ENCODE results near the gene TBC1D17. TPM values are rescaled to one million over a fixed set of nuclear protein-coding genes. Genes with fewer than 3 reads are reported as not detected.

TBC1D17 gene
- total RNA-seq, 1 experiment from 2014 or later, result 62.3 TPM

DNA sequence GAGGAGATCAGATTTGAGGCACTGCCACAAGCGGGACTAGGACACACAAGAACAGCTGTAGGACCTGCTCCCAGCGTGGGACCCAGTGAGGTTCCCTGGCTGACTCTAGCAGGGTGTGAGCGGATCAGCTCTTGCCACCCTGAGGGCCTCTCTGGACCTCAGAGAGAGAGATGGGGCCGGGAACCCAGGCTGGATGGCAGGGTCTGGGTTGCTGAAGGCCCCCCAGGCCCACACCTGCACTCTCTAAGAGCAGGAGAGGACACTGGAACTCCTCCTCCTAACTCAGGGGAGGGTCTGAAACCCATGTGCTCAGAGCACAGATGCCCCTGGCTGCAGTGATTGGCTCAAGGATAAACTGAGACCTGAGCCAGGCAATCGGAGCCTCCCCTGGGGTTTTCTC, 32.7 kb downstream of the TBC1D17 start:
- TF ChIP-seq CTCF (conservative IDR thresholded peaks at IDR 0.05), result no peak
- no peak for TF ChIP-seq EZH2 (IDR thresholded peaks at IDR 0.05; ENCODE audit: low read depth)
- POLR2A ChIA-PET (ENCODE audit: unreplicated experiment), result no interaction called here
- BruUV-seq (replicated peaks), result no TSS peak
- Histone ChIP-seq H2AFZ (no peak overlapping the region), H3K9me3 (ENCODE audit: insufficient read depth, low read depth) (no peaks in the 10 kb centered on the region), H4K20me1 (ENCODE audit: insufficient read depth) (peaks cover 39% of the 10 kb centered on the region), H3K9me2 (ENCODE audit: insufficient read depth) (no peaks in the 10 kb centered on the region), H3F3A (ENCODE audit: insufficient read depth, low read depth) (peaks cover 24% of the 10 kb centered on the region; the same call in 1 of the 2 replicates), H3K4me2 (no peak overlapping the region), H3K36me3 (ENCODE audit: low read depth) (peaks cover 35% of the 10 kb centered on the region), H3K79me2 (ENCODE audit: low read depth) (peaks cover 10% of the 10 kb centered on the region; the same call in 1 of the 2 replicates), H3K4me3 (no peak overlapping the region), H3K27me3 (ENCODE audit: insufficient read depth, low read depth) (no peaks in the 10 kb centered on the region), H3K4me1 (replicated peaks; ENCODE audit: insufficient read depth) (no peaks in the 10 kb centered on the region), H3K27ac (no peak overlapping the region)
- no peak for DNase-seq
- intact Hi-C loops (cut with micrococcal nuclease; ENCODE audit: unreplicated experiment), result no loop called here
- CTCF ChIA-PET, result no interaction called here

- peaks cover 45% of the 10 kb centered on the region for H4K20me1 ChIP-seq (ENCODE audit: insufficient read depth)
- H3K4me2 ChIP-seq, result no peak overlapping the region
- ChIA-PET POLR2A (ENCODE audit: unreplicated experiment) (no interaction called here), CTCF (no interaction called here)
- H3K79me2 ChIP-seq (ENCODE audit: low read depth), result peaks cover 12% of the 10 kb centered on the region; the same call in 1 of the 2 replicates
- H3K27me3 ChIP-seq (ENCODE audit: insufficient read depth, low read depth), result no peaks in the 10 kb centered on the region
- BruUV-seq (replicated peaks), result no TSS peak
- no peak overlapping the region for H2AFZ ChIP-seq
- no peaks in the 10 kb centered on the region for H3K9me3 ChIP-seq (ENCODE audit: insufficient read depth, low read depth)
- peaks cover 44% of the 10 kb centered on the region for H3K36me3 ChIP-seq (ENCODE audit: low read depth)
- H3K9me2 ChIP-seq (ENCODE audit: insufficient read depth), result no peaks in the 10 kb centered on the region
- peaks cover 20% of the 10 kb centered on the region; the same call in 1 of the 2 replicates for H3F3A ChIP-seq (ENCODE audit: insufficient read depth, low read depth)
- TF ChIP-seq CTCF (conservative IDR thresholded peaks at IDR 0.05) (no peak), EZH2 (IDR thresholded peaks at IDR 0.05; ENCODE audit: low read depth) (no peak)
- H3K4me3 ChIP-seq, result no peak overlapping the region
- H3K4me1 ChIP-seq (replicated peaks; ENCODE audit: insufficient read depth), result no peaks in the 10 kb centered on the region
- H3K27ac ChIP-seq, result no peak overlapping the region
- intact Hi-C loops (cut with micrococcal nuclease; ENCODE audit: unreplicated experiment), result no loop called here
- DNase-seq, result no peak
Measured at GRCh38 chr19:49911381-49912145, 34.1 kb downstream of the TBC1D17 start.

- no peak for DNase-seq
- Histone ChIP-seq H3F3A (ENCODE audit: insufficient read depth, low read depth) (peaks cover 20% of the 10 kb centered on the region; the same call in 1 of the 2 replicates), H3K27ac (no peak overlapping the region), H3K79me2 (ENCODE audit: low read depth) (peaks cover 24% of the 10 kb centered on the region), H4K20me1 (ENCODE audit: insufficient read depth) (peaks cover 51% of the 10 kb centered on the region), H3K4me3 (no peak overlapping the region), H3K9me2 (ENCODE audit: insufficient read depth) (no peaks in the 10 kb centered on the region), H3K9me3 (ENCODE audit: insufficient read depth, low read depth) (no peaks in the 10 kb centered on the region), H2AFZ (no peak overlapping the region), H3K4me2 (no peak overlapping the region), H3K4me1 (replicated peaks; ENCODE audit: insufficient read depth) (no peaks in the 10 kb centered on the region), H3K27me3 (ENCODE audit: insufficient read depth, low read depth) (no peaks in the 10 kb centered on the region), H3K36me3 (ENCODE audit: low read depth) (peaks cover 49% of the 10 kb centered on the region)
- CTCF ChIA-PET, result no interaction called here
- intact Hi-C loops (cut with micrococcal nuclease; ENCODE audit: unreplicated experiment), result no loop called here
- POLR2A ChIA-PET (ENCODE audit: unreplicated experiment), result no interaction called here
- TF ChIP-seq EZH2 (IDR thresholded peaks at IDR 0.05; ENCODE audit: low read depth), result no peak
- TF ChIP-seq CTCF (conservative IDR thresholded peaks at IDR 0.05), result no peak
- no TSS peak for BruUV-seq (replicated peaks)
Measured at GRCh38 chr19:49912965-49913685, 35.6 kb downstream of the TBC1D17 start.
